Ectodermal cell (in vitro differentiated cells): Measurements from ENCODE around the gene RPS27A. TPM values are rescaled to one million over a fixed set of nuclear protein-coding genes. Genes with fewer than 3 reads are reported as not detected.
"Not testable (repeated sequence)": the region's sequence is repeated elsewhere in the genome, so short reads cannot be mapped to it uniquely, and the experiment has no call there.

Source experiments
- H3K27ac ChIP-seq: 2 replicates; pipeline ENCODE4 v1.7.0; 2013; ENCODE audit warnings: mild to moderate bottlenecking, low read depth, low read length; ENCODE audit not compliant: insufficient read depth, poor library complexity, severe bottlenecking
- H3K27me3 ChIP-seq: 2 replicates; pipeline ENCODE4 v1.7.0; 2013; ENCODE audit warnings: mild to moderate bottlenecking, low read length; ENCODE audit not compliant: insufficient read depth, control insufficient read depth, poor library complexity, severe bottlenecking
- H3K36me3 ChIP-seq: one replicate; pipeline ENCODE4 v1.7.0; 2013; ENCODE audit warnings: low read length; ENCODE audit not compliant: control insufficient read depth, insufficient read depth
- H3K4me1 ChIP-seq: one replicate; pipeline ENCODE4 v1.7.0; 2013; ENCODE audit warnings: low read length; ENCODE audit not compliant: control insufficient read depth, insufficient read depth
- H3K4me3 ChIP-seq: 2 replicates; pipeline ENCODE4 v1.7.0; 2013; ENCODE audit warnings: low read depth, low read length, control low read depth; ENCODE audit not compliant: insufficient read depth
- H3K9me3 ChIP-seq: 2 replicates; pipeline ENCODE4 v1.7.0; 2013; ENCODE audit warnings: mild to moderate bottlenecking, low read length, moderate library complexity; ENCODE audit not compliant: control insufficient read depth
- WGBS, 2 experiments: methylation state at CpG; one replicate each; pipeline ENCODE4 v1.1.7; 2013; ENCODE audit warnings: missing lambda C conversion rate in 2 of 2; 5-methylcytosine and 5-hydroxymethylcytosine counted together
- polyA plus RNA-seq, 4 experiments: library from polyadenylated mRNA; stranded (reverse); fragments of 50-300 nt; gene quantifications; one replicate each; pipeline ENCODE4 v1.2.3, GENCODE V29; 2013

RPS27A gene
- polyA plus RNA-seq (2013, experiment 1 of 4) = 1,748 TPM
- polyA plus RNA-seq (2013, experiment 2 of 4) = 1,827 TPM
- polyA plus RNA-seq (2013, experiment 3 of 4) = 2,346 TPM
- 2,564 TPM for polyA plus RNA-seq (2013, experiment 4 of 4)

- H3K4me3 ChIP-seq = peak within 1 kb of the TSS; percentile 79
- H3K27ac ChIP-seq = peak within 1 kb of the TSS; percentile 46
- H3K9me3 ChIP-seq = no peaks in the 10 kb centered on the region
- no peaks in the 10 kb centered on the region for H3K27me3 ChIP-seq
- H3K36me3 ChIP-seq = peaks cover 20% of the 10 kb centered on the region
- 0% methylated on average over 36 to 37 of the region's 37 CpGs for WGBS, 2 experiments
- peaks cover 17% of the 10 kb centered on the region for H3K4me1 ChIP-seq
Measured at GRCh38 chr2:55232084-55232862, at the start of gene RPS27A, which contains the start of gene CLHC1. RPS27A (plus strand) TSS chr2:55232688; CDS start chr2:55232825, 137 bp downstream. CLHC1 (minus strand) TSS chr2:55232293; CDS start chr2:55222411, 9,882 bp downstream.

DNA sequence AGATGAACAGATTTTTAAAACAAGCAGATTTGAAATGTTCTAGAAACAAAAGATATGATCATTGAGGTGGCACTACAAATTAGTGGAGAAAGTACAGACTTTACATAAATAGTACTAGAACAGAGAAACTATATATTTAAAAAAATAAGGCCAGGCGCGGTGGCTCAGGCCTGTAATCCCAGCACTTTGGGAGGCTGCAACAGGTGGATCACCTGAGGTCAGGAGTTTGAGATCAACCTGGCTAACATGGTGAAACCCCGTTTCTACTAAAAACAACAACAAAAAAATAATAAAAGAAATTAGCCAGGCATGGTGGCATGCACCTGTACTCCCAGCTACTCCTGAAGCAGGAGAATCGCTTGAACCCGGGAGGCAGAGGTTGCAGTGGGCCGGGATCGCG, 45.7 kb upstream of the RPS27A start:
- not testable (repeated sequence) for H3K4me1 ChIP-seq, H3K9me3 ChIP-seq
- WGBS, 2 experiments = 80 to 81% methylated on average over 8 of the region's 8 CpGs

GRCh38 chr2:55191888-55192287, 40.6 kb upstream of the RPS27A start:
- H3K4me3 ChIP-seq, H3K9me3 ChIP-seq, H3K27ac ChIP-seq, H3K36me3 ChIP-seq, H3K27me3 ChIP-seq, H3K4me1 ChIP-seq: not testable (repeated sequence)
- 88 to 100% methylated on average over 2 of the region's 2 CpGs for WGBS, 2 experiments

More for the DNA sequence above, 45.7 kb upstream of the RPS27A start:
- H3K4me3 ChIP-seq, H3K36me3 ChIP-seq, H3K27me3 ChIP-seq, H3K27ac ChIP-seq: not testable (repeated sequence)

- WGBS, 2 experiments = 90 to 93% methylated on average over 2 of the region's 2 CpGs
- no peaks in the 10 kb centered on the region for H3K9me3 ChIP-seq
- H3K4me1 ChIP-seq = no peaks in the 10 kb centered on the region
- H3K27ac ChIP-seq = no peak overlapping the region
- peaks cover 4% of the 10 kb centered on the region for H3K36me3 ChIP-seq
- H3K4me3 ChIP-seq = no peak overlapping the region
- no peaks in the 10 kb centered on the region for H3K27me3 ChIP-seq
Measured at GRCh38 chr2:55196526-55196925, 36.0 kb upstream of the RPS27A start.

- Histone ChIP-seq H3K36me3 (peaks cover 9% of the 10 kb centered on the region), H3K27ac (no peak overlapping the region), H3K9me3 (no peaks in the 10 kb centered on the region), H3K27me3 (no peaks in the 10 kb centered on the region), H3K4me3 (no peak overlapping the region), H3K4me1 (no peaks in the 10 kb centered on the region)
- 91 to 100% methylated on average over 1 of the region's 1 CpG for WGBS, 2 experiments
Measured at GRCh38 chr2:55200416-55200815, 32.1 kb upstream of the RPS27A start.

DNA sequence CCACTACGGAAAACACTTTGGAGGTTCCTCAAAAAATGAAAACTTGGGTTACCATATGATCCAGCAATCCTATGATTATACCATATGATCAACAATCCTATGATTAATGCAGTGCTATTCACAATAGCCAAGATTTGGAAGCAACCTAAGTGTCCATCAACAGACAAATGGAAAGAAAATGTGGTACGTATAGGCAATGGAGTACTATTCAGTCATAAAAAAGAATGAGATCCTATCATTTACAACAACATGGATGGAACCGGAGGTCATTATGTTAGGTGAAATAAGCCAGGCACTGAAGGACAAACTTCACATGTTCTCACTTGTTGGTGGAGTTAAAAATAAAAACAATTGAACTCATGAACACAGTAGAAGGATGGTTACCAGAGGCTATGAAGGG, 28.0 kb upstream of the RPS27A start:
- Histone ChIP-seq H3K9me3 (no peaks in the 10 kb centered on the region), H3K36me3 (peaks cover 5% of the 10 kb centered on the region), H3K27ac (no peak overlapping the region), H3K27me3 (no peaks in the 10 kb centered on the region), H3K4me1 (no peaks in the 10 kb centered on the region), H3K4me3 (no peak overlapping the region)
- 91 to 100% methylated on average over 3 of the region's 3 CpGs for WGBS, 2 experiments

- Histone ChIP-seq H3K9me3 (no peaks in the 10 kb centered on the region), H3K4me1 (no peaks in the 10 kb centered on the region), H3K27me3 (no peaks in the 10 kb centered on the region), H3K4me3 (no peak overlapping the region), H3K36me3 (peaks cover 5% of the 10 kb centered on the region), H3K27ac (no peak overlapping the region)
- 92% methylated on average over 2 of the region's 2 CpGs; no CpG with 5 or more reads in 1 of the 2 experiments for WGBS, 2 experiments
Measured at GRCh38 chr2:55204950-55205349, 27.5 kb upstream of the RPS27A start.

DNA sequence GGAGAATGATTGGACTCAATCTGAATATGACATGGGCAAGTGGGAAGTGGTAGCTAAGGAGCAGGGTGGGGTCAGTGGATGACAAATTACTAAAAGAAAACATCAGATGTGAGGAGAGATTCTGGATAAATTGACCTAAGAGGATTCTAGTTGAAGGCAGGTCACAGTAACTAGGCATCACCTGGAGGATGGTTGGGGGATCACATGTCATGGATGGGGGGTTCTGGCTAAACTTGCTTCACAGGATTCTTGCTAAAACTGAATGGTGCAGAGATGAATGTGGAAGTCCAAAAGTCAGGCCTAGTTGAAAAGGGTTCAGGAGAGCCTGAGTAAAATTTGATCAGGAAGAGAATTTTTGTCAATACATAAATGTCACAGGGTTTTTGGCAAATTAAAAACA, 18.7 kb upstream of the RPS27A start:
- H3K27me3 ChIP-seq = no peaks in the 10 kb centered on the region
- no peak overlapping the region for H3K27ac ChIP-seq
- no peak overlapping the region for H3K4me3 ChIP-seq
- no peaks in the 10 kb centered on the region for H3K4me1 ChIP-seq
- H3K36me3 ChIP-seq = no peaks in the 10 kb centered on the region
- H3K9me3 ChIP-seq = no peaks in the 10 kb centered on the region

DNA sequence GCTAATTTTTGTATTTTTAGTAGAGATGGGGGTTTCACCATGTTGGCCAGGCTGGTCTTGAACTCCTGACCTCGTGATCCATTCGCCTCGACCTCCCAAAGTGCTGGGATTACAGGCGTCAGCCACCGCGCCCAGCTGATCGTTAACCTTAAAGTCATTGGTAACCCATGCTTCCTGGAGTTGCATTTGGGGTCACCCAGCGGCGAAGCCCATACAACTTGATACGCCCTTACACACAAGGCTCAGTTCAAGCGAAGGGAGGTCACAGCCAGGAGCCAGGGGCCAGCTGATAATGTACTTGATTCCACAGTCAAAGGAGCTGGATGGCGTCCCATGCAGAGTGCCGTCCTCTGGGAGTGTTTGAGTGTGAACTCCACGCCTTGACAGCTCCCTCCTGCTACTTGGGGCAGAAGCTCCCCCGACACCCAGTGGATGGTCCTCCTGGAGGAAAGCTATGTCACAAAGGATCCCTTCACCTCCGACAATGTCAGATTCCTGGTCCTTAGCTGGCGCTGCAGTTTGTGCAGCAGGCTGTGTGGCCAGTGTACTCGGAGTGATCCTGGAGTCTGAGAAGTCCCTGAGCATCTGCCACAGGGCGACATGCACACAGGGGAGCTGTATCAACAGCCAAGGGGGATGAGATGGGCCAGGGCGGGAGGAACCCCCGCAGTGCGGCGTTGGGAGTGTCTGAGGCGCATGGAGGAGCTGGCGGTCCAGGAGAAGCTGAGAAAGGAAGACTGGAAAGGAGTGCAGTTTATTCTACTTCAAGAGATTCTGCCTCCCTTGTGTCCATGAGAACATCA, 8.3 kb upstream of the RPS27A start:
- Histone ChIP-seq H3K36me3 (no peaks in the 10 kb centered on the region), H3K27me3 (no peaks in the 10 kb centered on the region), H3K4me3 (no peak overlapping the region), H3K27ac (no peak overlapping the region), H3K4me1 (no peaks in the 10 kb centered on the region), H3K9me3 (no peaks in the 10 kb centered on the region)
- 93 to 94% methylated on average over 25 of the region's 25 CpGs for WGBS, 2 experiments

GRCh38 chr2:55224761-55225261, 7.7 kb upstream of the RPS27A start:
- WGBS, 2 experiments = 89% methylated on average over 19 of the region's 19 CpGs
- Histone ChIP-seq H3K9me3 (no peaks in the 10 kb centered on the region), H3K36me3 (no peaks in the 10 kb centered on the region), H3K27me3 (no peaks in the 10 kb centered on the region), H3K27ac (no peak overlapping the region), H3K4me1 (no peaks in the 10 kb centered on the region), H3K4me3 (no peak overlapping the region)
